GM13977 (cell line): Measurements from ENCODE around the gene DTD2.
"Not testable (repeated sequence)": the region's sequence is repeated elsewhere in the genome, so short reads cannot be mapped to it uniquely, and the experiment has no call there.

ENCODE experiments used
- DNase-seq: peaks from one replicate; pipeline ENCODE4 v3.0.0; 2012; ENCODE audit warnings: low spot score
- CTCF ChIP-seq: IDR thresholded peaks from 2 replicates; pipeline ENCODE4 v1.5.1; 2012; ENCODE audit warnings: mild to moderate bottlenecking, control low read depth; ENCODE audit not compliant: insufficient read depth; ENCODE audit errors: extremely low read depth, missing control alignments
- in situ Hi-C: fragments of 300-500 bp; cut with MboI; formaldehyde crosslinking; loops from one replicate; pipeline ENCODE4 v1.12.0; 2022; ENCODE audit warnings: low sequenced_read_pairs, low pct_unique_long_range_greater_than_20kb, mixed read lengths, inconsistent platforms; ENCODE audit not compliant: unreplicated experiment

The DTD2 gene

GRCh38 chr14:31445703-31446102 lies 11.6 kb downstream of the DTD2 start:
- no peak for DNase-seq
- no peak for TF ChIP-seq CTCF
- in situ Hi-C loops = no loop called here

DNA sequence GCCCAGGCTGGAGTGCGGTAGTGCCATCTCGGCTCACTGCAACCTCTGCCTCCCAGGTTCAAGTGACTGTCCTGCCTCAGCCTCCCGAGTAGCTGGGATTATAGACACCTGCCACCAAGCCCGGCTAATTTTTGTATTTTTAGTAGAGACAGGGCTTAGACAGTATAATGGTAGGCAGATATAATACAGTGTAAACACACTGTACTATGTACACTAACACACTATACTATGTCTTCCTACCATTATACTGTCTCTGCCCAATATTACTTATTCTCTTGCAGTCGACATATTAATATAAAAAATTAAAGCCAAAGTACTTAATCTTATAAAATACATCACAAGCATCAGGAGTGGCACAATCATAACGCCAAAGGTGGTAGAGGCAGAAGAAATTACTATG lies 15.0 kb downstream of the DTD2 start:
- in situ Hi-C loops = no loop called here
- TF ChIP-seq CTCF = no peak
- DNase-seq = no peak

- TF ChIP-seq CTCF = no peak
- in situ Hi-C loops = no loop called here
- no peak for DNase-seq
Measured at GRCh38 chr14:31441273-31442111, 15.8 kb downstream of the DTD2 start.

DNA sequence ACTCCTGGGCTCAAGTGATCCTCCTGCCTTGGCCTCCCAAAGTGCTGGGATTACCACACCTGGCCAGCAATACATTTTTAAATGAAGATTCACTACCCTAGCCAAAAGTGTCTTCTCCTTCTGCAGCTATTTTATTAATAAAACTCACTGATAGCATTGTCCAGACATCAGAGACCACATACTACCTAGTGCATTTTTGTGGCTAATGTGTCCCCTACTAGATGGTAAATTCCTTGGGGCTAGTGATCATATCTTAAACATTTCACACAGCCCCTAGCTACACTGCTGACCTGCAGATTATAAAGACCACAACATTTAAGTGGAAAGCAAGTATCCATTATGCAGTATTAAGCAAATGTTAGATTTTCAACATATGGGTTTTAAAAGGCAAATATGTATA lies 17.0 kb downstream of the DTD2 start:
- no peak for TF ChIP-seq CTCF
- in situ Hi-C loops = no loop called here

DNA sequence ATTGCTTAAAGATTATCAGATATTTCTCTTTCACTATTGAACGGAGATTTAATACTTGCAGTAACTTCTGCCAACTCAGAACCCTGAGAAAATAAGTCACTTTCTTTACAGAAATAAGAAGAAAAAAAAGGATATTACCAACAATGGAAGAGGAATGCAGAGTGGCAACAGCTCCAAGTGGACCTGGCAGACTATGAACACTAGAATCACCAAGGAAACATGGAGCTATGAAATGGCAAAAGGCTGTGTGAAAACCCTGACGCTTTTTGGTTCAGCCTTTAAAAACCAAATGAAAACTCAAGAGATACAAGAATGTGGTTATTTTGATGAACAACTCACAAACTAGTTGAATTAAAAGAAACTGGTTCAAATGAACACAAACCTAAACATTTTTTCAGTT lies 17.7 kb downstream of the DTD2 start:
- TF ChIP-seq CTCF = no peak
- in situ Hi-C loops = no loop called here
- no peak for DNase-seq

More for the DNA sequence above, 17.0 kb downstream of the DTD2 start:
- DNase-seq = no peak

- in situ Hi-C loops = not testable (repeated sequence)
Measured at GRCh38 chr14:31437045-31437691, 20.1 kb downstream of the DTD2 start.

DNA sequence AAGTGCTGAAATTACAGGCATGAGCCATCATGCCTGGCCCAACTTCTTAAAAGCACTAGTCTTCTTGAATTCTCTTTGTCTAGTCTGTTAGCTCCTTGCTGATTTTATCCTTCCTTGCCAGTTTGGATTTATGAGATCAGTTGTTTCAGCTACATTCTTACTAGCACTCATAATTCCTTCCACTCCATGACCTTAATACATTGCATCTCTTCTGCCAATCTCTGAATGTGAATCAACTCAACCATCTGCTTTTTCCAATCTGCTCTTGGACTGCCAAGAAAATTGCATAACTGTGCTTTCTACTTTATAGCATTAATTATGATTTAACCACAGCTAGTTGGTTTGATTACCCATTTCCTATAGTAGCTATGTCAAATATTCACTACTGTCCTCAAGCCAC lies 22.0 kb downstream of the DTD2 start:
- in situ Hi-C loops = no loop called here
- no peak for DNase-seq
- no peak for TF ChIP-seq CTCF

More at GRCh38 chr14:31437045-31437691, 20.1 kb downstream of the DTD2 start:
- not testable (repeated sequence) for DNase-seq
